Ureter (tissue), 1 donor: ENCODE data around the gene DENND4B. TPM values are rescaled to one million over a fixed set of nuclear protein-coding genes. Genes with fewer than 3 reads are reported as not detected.

Experiments
- DNase-seq: peaks from one replicate; pipeline ENCODE4 v3.0.0-alpha.2; 2020; ENCODE audit warnings: low spot score
- total RNA-seq: library from RNA; stranded (reverse); gene quantifications from one replicate; pipeline ENCODE4 v1.2.4, GENCODE V29; 2023
- donor health status: DM: yes; HTN: yes; CAD: no.

Gene DENND4B
- total RNA-seq, 1 donor from 2014 or later, result 69.4 TPM

- DNase-seq, result no peak
Measured at GRCh38 chr1:153968408-153968807, 21.9 kb upstream of the DENND4B start.

DNA sequence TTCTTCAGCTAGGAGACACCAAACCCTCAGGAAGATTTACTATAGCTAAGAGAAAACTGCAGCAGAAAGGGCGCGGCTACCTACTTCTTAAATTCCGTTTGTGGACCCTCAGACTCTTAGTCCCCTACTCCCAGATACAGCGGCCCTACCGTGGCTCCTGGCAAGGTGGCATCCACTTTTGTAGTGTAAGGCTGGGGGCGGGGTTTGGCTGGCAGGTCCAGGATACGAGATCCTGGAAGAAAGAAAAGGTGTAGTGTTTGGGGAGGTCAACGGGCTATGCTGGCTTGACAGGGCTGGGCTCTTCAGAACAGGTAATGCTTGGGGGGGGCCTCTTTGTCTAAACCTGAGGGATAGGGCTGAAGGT is 21.5 kb upstream of the DENND4B start:
- DNase-seq, result no peak

- DNase-seq, result peak; percentile 91
Measured at GRCh38 chr1:153967107-153967999, 20.8 kb upstream of the DENND4B start, which contains the start of gene CREB3L4. Gene CREB3L4 (plus strand): TSS chr1:153967902. CDS start chr1:153968526, 624 bp downstream.

DNA sequence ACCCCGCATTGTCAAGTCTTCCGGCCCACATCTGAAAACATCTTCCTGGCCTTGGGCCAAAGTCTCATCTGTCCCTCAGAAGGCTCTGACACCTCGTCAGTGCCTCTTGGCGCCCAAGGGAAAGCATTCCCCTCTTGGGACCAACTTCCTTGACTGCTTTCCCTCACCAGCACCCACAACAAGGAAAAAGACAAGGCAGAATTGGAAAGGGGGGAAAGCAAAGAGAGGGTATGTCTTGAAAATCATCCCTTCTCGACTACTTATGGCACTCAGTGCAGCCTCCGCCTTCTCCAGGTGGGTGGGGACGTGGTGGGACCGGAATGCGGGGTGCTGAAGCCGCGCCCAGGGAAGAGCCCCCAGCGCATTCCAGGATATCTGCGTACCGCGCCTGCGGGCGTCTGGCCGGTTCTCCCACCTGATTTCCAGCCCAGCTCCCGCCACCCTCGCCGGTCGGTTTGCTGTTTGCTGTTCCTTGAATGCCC is 17.4 kb upstream of the DENND4B start:
- no peak for DNase-seq

DNA sequence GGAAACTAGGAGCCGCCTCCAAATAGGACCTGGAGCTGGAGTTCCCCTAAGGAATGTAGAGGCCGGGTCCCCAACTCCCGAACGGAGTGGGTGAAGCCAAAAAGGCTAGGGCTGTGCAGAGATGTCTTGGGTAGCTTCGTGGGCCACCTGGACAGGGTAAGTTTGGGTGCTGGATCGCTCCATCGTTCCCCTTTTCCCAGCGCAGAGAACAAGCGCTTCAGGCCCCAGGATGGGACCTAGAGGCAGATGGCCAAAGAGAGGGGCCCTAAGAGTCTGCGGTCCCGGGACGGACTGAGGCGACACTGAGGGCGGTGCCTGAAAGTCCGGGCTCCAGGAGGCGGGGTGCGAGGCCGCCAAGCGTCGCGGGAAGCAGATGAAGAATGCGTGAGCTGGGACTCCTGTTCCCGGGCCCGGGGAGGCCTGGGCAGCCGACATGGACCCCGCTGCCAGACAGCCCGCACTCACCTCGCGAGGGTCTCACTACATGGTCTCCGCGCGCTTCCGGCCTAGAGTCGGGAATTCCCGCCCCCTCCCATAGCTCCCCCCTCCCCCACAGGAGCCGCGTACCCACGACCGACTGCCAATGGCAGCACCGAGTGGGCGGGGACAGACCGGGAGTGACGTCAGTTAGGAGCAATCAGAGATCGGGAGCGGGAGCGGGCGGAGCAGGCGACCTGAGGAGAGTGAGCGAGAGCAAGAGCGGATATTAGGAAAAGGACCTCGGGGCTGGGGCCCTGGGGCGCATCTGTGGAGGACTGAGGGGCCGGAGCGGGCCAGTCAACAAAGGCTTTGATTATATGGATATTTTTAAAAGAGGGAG is 16.7 kb upstream of the DENND4B start, which contains the start of gene SLC39A1:
TSS of gene SLC39A1 (minus strand) at position 508 of the 820 bp plus-strand sequence. CDS start 822 bp downstream, outside the sequence.
- peak; percentile 100 for DNase-seq

GRCh38 chr1:153962088-153963029 is 15.8 kb upstream of the DENND4B start:
- DNase-seq, result no peak

DNA sequence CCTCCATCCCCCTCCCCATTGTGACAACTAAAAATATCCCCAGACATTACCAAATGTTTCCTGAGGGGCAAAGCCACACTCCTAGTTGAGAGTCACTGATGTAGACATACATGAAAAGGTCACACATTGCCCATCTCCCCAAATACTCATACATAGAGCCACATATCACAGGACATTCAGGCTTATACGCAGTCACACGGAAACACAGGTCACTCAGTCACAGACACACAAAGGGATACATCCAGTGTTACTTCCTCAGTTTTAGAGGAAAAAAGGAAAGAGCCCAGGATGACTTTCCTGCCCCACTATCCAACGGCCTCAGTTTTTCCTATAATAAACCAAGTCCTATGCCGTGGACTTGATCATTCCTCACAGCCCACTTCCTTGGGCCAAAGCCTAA is 14.9 kb upstream of the DENND4B start:
- DNase-seq, result no peak

- DNase-seq, result no peak
Measured at GRCh38 chr1:153960206-153960605, 13.7 kb upstream of the DENND4B start.

DNA sequence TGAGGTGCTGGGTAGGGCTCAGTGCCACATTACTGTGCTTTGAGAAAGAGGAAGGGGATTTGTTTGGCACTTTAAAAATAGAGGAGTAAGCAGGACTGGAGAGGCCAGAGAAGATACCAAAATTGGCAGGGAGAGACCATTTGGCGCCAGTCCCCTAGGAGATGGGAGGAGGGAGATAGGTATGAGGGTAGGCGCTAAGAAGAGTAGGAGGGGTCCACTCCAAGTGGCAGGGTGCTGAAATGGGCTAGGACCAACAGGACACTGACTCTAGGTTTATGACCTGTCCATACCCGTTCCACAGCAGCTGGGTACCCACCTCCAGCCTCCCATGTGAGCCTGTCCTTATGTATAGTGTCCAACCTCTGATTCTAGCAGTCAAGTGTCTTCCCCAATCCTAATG is 12.9 kb upstream of the DENND4B start:
- no peak for DNase-seq

GRCh38 chr1:153958961-153959260 is 12.4 kb upstream of the DENND4B start:
- no peak for DNase-seq

- peak; percentile 98 for DNase-seq
Measured at GRCh38 chr1:153958111-153958960, 11.8 kb upstream of the DENND4B start, which contains the start of gene CRTC2. Gene CRTC2 (minus strand): TSS chr1:153958612. CDS start chr1:153958497, 115 bp downstream.

GRCh38 chr1:153957744-153958110 is 11.2 kb upstream of the DENND4B start:
- DNase-seq, result peak; percentile 46

DNA sequence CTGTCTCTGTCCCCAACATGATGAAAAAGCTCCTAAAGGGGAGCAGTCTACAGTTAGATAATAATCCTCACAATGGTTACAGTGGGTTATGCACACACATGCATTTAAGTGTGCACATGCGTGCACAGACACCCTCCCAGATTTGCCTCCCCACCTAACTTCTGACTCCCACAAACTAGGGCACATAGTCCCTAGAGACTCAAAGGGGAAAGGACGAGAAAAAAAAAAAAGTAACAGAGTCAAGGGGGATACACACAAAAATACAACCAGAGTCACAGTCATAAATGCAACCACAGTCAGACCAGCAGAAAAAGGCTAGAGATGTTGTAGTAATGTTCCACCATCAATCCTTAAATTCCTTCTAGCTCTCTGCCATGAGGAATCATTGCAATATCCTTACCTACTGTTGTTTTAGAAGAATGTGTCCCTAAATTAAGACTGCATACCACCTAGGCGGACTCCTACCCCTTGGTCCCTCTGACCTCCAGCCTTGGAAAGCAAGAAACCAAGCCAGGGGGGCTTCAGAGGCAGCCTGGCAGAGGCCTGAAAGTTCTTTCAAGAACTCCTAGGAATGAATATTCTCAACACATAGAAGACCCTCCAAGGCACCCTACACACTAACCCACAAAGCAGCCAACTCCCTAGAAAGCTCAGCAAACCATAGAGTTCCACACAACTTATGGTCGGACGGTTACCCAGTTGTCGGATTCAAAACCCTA is 10.6 kb upstream of the DENND4B start:
- no peak for DNase-seq

DNA sequence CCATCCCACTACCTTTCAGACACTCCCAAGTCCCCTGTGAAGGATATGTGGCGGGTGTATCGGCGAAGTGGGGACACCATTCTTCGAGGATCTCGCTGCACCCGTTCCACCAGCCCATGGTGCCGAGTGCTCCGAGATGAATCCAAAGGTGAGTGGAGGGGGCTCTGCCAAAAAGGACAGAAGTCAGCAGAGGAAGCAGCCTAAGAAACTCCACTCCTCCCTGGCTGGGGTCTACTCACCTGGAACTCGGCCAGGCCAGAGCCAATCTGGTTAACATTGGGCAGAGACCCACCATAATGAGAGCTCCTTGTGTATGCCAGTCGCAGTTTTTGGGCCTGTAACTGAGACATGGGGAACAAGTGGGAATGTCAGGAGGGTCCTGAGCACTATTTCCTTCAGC is 8.3 kb upstream of the DENND4B start:
- DNase-seq, result no peak

GRCh38 chr1:153953859-153954365 is 7.4 kb upstream of the DENND4B start:
- no peak for DNase-seq

GRCh38 chr1:153951801-153952200 is 5.3 kb upstream of the DENND4B start:
- DNase-seq, result no peak

DNA sequence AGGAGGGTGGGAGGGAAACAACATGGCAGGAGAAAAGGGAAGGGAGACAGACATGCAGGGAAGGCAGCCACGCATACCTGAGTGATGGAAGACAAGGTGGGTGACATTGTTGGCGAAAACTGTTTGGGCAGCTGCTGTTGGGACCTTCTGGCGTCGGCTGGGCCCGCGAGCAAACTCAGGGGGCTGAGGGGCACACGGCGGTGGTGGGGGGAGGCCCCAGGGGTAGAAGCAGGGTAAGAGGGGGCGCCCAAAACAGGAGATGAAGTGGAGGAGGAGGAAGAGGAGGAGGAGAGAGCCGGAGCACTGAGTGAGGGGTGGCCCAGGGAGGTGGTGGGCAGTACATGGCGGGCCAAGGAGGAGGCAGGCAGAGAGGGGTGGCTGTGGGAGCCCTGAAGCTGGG is 4.7 kb upstream of the DENND4B start:
- no peak for DNase-seq

DNA sequence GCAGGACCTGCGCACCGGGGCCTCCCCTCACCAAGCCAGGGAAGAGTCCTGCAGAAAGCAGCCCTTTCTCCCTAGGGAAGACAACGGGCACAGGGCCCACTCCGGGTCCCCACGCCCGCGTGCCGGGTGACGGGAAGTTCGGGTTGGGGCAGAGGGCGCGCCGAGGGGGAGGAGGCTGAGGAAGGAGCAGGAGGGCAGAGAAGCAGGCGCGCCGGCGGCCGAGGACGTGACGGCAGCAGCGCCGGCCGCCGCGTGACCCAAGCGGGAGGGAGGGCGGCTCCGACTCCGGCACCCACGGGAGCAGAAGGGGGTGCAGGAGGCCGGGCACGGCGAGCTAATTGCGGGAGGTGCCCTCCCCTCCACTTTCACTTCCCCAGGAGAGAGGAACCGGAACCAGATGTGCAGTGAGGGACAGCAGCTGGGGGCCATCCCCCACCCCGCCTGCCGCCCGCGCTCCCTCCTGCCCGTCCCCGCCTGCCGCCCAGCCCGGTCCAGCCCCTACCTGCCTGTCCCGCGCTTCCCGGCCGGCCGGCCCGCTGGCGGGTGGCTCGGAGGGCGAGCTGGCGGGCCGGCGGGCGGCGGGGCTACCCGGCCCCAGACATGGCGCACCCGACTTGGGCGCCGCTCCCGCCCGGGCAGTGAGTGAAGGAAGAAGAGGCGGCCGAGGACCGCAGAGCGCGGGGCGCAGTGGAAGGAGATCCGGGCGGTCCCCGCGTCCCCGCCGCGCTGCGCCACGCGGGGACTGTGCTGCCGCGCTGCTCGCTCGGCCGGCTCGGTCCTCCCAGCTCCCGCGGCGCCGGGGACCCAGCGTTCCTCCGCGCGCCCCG is 510 bp downstream of the DENND4B start:
- peak; percentile 85 for DNase-seq
